Fibroblast of lung (primary cell): Measurements from ENCODE around the gene IL1A.

Source experiments
- EZH2 ChIP-seq: IDR thresholded peaks from 2 replicates; pipeline ENCODE4 v1.5.1; 2012; ENCODE audit warnings: low read length, control low read depth, mild to moderate bottlenecking; ENCODE audit errors: missing control alignments
- TF ChIP-seq, protein P1 (sequence below), 2 donors: IDR thresholded peaks in 1 of 2; conservative IDR thresholded peaks in 1 of 2; 1 replicate in 1 of 2; 2 replicates in 1 of 2; pipeline ENCODE4 v1.5.1; 2011 to 2012; ENCODE audit warnings: low read length in 2 of 2, control low read depth in 1 of 2, inconsistent platforms in 1 of 2, low read depth in 1 of 2, mild to moderate bottlenecking in 1 of 2

DNA sequence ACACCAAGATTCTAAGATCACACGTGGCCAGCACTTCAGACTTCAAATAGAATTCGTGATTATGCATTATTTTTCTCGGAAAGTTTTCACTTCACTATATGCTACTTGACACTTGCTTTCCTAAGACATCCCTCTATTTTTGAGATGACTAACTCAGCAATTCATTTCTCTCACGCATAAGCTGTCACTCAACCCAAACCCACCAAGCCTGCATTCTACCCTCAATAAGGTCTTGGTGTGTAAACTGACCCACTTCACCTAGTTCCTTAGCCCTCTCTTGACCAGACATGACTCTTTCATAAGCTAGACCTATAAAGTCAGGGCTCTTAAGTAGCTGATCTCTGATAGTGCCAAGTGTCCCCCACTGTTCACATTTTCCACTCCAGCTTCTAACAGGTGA, 31.6 kb downstream of the IL1A start:
- TF ChIP-seq, protein P1, sequence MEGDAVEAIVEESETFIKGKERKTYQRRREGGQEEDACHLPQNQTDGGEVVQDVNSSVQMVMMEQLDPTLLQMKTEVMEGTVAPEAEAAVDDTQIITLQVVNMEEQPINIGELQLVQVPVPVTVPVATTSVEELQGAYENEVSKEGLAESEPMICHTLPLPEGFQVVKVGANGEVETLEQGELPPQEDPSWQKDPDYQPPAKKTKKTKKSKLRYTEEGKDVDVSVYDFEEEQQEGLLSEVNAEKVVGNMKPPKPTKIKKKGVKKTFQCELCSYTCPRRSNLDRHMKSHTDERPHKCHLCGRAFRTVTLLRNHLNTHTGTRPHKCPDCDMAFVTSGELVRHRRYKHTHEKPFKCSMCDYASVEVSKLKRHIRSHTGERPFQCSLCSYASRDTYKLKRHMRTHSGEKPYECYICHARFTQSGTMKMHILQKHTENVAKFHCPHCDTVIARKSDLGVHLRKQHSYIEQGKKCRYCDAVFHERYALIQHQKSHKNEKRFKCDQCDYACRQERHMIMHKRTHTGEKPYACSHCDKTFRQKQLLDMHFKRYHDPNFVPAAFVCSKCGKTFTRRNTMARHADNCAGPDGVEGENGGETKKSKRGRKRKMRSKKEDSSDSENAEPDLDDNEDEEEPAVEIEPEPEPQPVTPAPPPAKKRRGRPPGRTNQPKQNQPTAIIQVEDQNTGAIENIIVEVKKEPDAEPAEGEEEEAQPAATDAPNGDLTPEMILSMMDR (conservative IDR thresholded peaks at IDR 0.05 in 1 of 2, IDR thresholded peaks at IDR 0.05 in 1 of 2; ENCODE audit: low read depth in 1 of 2, low read length in 2 of 2) = no peak
- TF ChIP-seq EZH2 = no peak
